ENCODE data around the gene HYAL1.
A peak's percentile ranks its signal among the peaks of the same experiment; 100 is the strongest.

DNA sequence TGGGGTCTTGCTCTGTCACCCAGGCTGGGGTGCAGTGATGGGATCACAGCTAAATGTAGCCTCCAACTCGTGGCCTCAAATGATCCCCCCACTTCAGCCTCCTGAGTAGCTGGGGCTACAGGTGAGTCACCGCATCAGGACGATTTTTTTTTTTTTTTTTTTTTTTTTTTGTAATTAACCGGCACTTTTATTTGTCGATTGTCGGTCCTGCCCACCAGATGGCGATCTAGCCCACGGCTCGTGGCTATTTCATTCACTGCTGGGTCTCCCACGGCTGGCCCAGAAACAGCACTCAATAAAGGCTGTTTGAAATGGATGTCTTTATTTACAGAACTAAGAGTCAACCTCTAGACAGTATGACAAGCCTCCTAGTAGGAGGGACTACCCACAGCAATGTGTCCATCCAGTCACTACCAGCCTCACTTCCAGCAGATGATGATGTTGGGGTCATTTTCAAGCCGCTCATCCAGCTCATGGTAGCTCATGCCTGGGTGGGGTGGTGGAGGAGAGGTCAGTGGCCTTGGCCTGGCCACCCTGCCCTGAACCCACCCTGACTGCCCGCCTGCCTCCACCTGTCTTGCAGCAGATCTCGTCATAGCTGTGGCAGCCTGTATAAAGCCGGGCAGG is 43.9 kb upstream of the HYAL1 start:
- TF ChIP-seq, protein P1, sequence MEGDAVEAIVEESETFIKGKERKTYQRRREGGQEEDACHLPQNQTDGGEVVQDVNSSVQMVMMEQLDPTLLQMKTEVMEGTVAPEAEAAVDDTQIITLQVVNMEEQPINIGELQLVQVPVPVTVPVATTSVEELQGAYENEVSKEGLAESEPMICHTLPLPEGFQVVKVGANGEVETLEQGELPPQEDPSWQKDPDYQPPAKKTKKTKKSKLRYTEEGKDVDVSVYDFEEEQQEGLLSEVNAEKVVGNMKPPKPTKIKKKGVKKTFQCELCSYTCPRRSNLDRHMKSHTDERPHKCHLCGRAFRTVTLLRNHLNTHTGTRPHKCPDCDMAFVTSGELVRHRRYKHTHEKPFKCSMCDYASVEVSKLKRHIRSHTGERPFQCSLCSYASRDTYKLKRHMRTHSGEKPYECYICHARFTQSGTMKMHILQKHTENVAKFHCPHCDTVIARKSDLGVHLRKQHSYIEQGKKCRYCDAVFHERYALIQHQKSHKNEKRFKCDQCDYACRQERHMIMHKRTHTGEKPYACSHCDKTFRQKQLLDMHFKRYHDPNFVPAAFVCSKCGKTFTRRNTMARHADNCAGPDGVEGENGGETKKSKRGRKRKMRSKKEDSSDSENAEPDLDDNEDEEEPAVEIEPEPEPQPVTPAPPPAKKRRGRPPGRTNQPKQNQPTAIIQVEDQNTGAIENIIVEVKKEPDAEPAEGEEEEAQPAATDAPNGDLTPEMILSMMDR (IDR thresholded peaks at IDR 0.05), result peak; percentile 45 to 60 (median 57)
- no peak for TF ChIP-seq POLR2AphosphoS5 (IDR thresholded peaks at IDR 0.05)

Measured in transverse colon (tissue), 4 donors.